ENCODE measurements around the gene CCDC68.

DNA sequence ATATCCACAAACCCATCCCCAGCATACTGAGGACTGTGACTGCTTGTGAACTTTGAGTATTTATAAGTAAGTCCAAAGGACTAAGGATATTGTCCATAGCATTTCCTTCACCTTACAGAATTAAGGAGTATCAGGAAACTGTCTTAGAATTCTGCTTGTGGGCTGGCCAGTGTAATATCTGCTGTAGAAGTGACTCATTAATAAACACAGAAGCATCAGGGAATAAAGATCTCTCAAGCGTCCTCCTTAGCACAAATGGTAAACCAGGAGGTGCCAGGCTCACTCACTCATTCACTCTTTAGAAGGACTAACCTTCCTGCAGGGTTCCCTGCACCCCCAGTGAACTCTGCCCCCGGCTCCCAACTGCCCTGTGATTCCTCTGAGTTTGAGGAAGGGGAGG, 31.0 kb downstream of the CCDC68 start:
- TF ChIP-seq CTCF (IDR thresholded peaks at IDR 0.05): no peak
- no peak for TF ChIP-seq POLR2A (IDR thresholded peaks at IDR 0.05)
